Hematopoietic multipotent progenitor cell (in vitro differentiated cells): ENCODE results near the gene CLCNKB. TPM values are rescaled to one million over a fixed set of nuclear protein-coding genes. Genes with fewer than 3 reads are reported as not detected.

Experiments used
- DNase-seq, 3 donors: peaks; one replicate each; pipeline ENCODE4 v3.0.0-alpha.2; 2011 to 2015; ENCODE audit warnings: low read depth in 2 of 3, low spot score in 2 of 3
- total RNA-seq: library from RNA; depleted of rRNA; stranded (reverse); fragments of >200 nt; gene quantifications from one replicate; pipeline ENCODE4 v1.2.3, GENCODE V29; 2012

CLCNKB gene
- total RNA-seq, 1 donor, result 0.81 TPM

DNA sequence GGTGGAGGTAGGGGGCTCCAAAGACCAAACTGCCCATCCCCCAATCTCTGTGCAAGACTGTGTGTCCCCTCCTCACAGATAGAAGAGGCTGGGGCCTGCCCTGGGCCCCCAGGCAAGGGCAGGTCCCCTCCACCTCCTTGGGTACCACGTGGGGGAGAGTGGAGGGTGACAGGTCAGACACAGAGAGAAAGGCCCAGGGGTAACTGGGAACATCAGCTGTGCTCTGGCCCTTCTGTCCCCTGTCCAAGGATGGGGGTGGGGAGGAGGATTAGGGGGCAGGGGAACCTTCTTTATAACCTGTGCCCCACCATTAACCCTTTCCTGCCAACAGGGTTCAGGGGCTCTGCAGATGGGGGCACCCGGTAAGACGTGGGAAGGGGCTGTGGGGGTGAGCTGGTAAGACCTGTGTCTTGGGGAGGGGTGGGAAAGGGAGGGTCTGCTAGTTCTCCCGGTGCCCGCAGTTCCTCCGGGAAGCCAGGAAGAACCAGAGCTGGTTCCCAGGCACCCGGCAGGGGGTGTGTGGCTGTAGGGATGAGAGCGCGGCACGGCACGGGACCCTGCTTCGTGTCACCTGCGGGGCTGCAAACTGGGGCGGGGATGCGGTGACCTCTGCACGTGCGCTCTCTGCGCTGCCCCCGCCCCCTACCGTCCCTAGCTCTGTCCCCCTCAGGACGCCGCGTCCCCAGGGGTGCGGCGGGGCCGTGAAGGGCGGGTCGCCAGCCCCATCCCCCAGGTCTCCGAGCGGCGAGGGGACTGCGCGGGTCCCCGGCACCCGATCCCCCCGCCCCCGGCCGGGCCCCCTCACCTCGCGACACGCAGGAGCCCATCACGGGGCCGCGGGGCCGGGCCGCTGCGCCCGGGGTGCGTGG, 29.3 kb downstream of the CLCNKB start:
- no peak for DNase-seq

GRCh38 chr1:16073490-16074119, 30.0 kb downstream of the CLCNKB start, which contains the start of gene FAM131C:
TSS of gene FAM131C (minus strand) at chr1:16073651. CDS start at chr1:16073442, 209 bp downstream.
- peak in 1 of 3 donors; percentile 40 for DNase-seq

DNA sequence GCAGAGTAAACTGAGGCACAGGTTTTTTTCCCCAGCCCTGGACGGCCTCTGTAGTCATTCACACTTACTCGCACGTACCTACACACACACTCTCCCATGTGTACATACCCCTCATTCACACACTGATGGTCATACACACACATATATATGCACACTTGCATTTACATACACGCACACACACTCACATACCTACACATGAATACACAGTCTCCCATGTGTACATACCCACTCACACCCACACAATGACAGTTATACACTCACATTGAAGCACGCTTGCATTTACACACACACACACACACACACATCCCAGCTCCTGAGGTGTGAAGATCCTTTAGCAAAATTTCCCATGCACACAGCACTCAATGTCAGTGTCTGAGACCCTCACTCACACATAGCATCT, 30.6 kb downstream of the CLCNKB start:
- no peak for DNase-seq

- DNase-seq, result no peak
Measured at GRCh38 chr1:16075337-16076030, 31.9 kb downstream of the CLCNKB start.

- no peak for DNase-seq
Measured at GRCh38 chr1:16076031-16076864, 32.7 kb downstream of the CLCNKB start.

DNA sequence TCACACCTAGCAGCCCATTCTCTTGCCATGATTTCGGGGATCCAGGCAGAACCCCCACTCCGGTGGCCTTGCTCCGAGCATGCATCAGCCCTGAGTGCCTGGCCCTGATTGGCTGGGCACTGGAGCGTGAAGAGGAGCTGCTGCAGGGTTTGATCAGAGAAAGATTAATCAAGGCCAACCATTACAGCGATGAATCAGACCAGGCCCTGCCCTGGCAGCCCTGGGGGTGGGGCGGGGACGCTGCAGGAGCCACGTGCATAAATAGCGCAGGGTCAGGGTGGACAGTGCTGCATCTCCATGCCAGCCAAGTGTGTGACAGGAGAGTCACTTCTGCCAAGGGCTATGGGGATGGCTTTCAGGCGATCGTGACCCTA, 33.3 kb downstream of the CLCNKB start:
- DNase-seq, result no peak

DNA sequence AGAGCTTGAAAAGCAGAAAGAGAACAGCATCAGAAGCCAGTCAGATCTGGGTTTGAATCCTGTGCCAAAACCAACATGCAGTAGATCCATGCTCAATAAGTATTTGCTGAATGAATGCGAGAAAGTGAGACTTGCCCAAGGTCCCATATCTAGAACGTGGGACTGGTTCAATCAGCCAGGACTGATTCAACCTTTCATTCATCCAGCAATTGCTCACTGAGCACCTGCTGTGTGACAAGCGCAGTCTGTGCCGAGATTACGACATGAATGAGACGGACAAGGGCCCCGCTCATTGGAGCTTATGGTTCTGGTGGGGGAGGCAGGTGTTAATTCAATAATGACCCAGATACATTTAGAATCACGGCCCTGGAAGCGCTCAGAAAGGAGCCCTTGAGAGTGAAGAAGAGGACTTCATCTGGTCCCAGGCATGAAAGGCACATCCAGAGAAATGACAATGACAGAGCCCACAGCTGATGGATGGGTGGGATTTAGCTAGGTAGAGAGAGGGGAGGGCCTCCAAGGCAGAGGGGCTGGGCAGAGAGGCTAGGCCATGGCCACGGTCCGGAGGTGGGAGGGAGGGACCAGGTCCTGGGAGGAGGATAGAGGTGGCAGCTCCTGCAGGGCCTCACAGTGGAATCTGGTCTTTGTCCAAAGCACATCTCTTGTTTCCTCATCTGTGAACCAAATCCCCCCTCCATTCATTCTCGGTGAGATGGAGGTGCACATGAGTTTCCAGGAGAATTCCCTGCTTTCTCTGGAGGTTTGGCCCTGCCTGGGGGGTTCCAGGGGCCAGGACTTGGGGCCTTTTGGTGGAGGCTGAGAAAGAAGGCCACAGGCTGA, 34.0 kb downstream of the CLCNKB start:
- DNase-seq, result no peak

- peak; percentile 48 to 80 (median 72) for DNase-seq
Measured at GRCh38 chr1:16078925-16079656, 35.5 kb downstream of the CLCNKB start.

DNA sequence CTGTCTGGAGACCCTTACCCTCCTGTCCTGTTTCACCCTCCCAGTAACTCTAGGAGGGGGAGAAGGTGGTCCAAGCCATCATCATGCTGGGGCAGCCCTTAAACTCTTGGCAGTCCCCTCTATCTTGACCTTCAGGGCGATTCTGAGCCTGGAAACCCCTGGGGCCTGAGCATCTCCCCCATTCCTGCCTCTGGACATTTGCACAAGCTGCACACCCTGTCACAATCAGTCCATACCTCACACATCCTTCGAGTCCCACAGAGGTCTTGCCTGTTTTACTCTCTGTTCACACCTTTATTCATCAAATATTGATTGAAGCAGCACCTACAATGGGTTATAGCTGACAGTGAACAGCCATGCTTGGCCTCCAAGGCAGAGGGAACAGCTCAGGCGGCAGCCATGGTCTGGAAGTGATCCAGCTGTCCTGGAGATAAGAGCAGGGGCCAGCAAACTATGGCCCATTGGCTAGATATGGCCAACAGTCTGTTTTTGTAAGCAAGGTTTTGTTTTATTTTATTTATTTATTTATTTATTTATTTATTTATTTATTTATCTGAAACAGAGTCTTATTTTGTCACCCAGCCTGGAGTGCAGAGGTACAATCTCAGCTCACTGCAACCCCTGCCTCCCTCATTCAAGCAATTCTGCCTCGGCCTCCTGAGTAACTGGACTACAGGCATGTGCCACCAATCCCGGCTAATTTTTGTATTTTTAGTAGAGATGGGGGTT, 37.0 kb downstream of the CLCNKB start:
- DNase-seq, result no peak

DNA sequence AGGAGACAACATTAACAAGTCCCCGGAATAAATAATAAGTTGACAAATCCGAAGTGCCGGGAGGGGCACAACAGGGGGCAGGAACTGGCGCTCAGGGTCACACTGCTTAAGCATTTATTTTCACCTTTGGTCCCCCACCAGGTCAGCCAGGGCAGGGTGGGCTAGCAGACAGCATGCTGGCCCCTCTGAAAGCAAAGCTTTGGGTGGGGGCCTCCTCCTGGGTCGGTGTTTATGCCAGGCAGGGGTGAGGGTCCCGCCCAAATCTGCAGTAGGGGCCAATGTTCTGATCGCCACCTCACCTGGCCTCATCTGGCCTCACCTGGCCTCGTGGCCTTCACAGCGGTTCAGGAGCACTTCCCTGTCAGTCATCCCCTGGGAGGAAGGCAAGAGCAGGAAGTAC, 38.1 kb downstream of the CLCNKB start:
- no peak for DNase-seq

DNA sequence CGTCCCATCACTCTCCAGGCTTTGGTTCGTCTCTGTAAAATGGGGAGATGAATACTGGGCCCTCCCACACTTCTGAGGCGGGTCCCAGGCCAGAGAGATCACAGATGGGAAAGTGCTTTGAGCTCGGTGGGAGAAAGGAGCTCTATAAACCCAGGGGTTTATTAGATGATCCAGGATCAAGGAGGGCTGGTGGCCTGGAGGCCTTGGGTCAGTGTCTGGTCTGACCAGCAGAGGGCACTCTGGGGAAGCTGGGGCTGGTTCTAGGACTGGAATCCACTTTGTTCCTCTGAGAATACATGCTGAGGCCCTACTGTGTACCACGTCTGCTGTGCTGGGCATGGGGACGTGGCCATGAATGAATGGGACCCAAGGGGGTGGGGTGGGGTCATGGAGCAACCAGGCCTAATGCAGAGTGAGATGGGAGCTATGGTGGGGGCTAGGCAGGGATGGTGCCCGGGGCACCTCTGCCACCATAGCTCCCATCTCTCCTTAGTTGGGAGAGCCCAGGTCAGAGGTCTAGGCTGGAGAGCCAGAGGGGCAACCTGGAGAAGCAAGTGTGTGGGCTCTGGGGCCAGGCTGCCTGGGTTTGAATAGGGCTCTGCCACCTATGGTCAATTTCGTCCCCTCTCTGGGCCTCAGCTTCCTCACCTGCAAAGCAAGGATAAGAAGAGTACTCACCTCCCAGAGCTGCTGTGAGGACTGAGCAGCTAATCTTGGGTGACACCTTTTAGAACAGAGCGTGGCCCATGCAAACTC, 38.9 kb downstream of the CLCNKB start:
- DNase-seq, result peak in 2 of 3 donors; percentile 53 to 70

GRCh38 chr1:16083486-16083885, 39.9 kb downstream of the CLCNKB start:
- DNase-seq, result no peak

- no peak for DNase-seq
Measured at GRCh38 chr1:16085522-16085921, 41.9 kb downstream of the CLCNKB start.

DNA sequence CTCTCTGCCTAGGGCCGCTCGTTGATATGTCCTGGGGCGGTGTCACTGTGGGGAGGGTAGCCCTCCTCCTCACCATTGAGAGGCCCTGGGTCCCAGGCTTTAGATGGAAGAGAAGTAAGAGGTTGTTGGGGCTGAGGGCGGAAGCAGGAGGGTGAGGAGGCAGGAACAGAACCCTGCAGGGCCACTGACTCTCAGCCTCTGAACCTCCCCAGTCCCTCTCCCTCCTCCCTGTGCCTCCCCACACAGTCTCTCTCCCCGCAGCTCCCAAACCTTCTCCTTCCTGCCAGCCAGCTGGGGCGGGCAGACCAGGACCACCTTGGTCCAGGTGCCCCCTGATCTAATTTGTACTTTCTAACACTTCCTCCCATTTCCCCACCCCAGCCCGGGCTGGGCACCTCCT, 44.2 kb downstream of the CLCNKB start:
- DNase-seq, result no peak

DNA sequence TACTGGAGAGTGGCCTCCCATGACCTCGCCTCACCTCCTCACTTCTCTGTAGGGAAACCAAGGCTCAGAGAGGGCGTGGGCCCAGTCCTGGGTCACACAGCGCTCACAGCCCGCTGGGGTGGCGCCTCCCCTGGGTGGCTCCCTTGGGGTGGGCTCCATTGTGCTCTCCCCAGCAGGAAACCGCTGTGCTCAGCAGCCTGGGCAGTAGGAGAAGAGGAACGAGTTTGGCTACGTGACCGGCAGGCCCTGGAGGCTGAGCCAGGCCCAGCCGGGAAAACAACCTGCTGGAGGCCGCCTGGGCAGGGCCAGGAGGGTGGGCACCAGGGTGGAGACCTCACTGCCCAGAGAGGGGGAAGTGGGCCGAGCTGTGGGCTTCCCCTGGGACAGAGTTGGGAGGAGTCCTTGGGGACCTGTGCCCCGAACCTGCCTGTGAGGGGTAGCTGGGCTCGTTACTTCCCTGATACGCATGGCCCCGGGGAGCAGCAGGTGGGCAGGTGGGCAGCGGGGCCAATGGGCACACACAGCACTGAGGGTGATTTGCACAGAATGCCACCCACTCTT, 44.8 kb downstream of the CLCNKB start:
- no peak for DNase-seq

- no peak for DNase-seq
Measured at GRCh38 chr1:16088996-16089395, 45.4 kb downstream of the CLCNKB start.

GRCh38 chr1:16090076-16090826, 46.7 kb downstream of the CLCNKB start:
- no peak for DNase-seq
